ENCODE results near the gene SYT12.
A peak's percentile ranks its signal among the peaks of the same experiment; 100 is the strongest.

Gene SYT12

GRCh38 chr11:67029146-67029545, 6.2 kb downstream of the SYT12 start:
- DNase-seq: no peak

GRCh38 chr11:67030976-67031375, 8.0 kb downstream of the SYT12 start:
- no peak for DNase-seq

GRCh38 chr11:67031791-67032561, 9.0 kb downstream of the SYT12 start:
- no peak for DNase-seq

- no peak for DNase-seq
These were observed 10.1 kb downstream of the SYT12 start for GRCh38 chr11:67032830-67033551.

- DNase-seq: no peak
These were observed 10.8 kb downstream of the SYT12 start for GRCh38 chr11:67033661-67034166.

- DNase-seq: no peak
These were observed 11.4 kb downstream of the SYT12 start for GRCh38 chr11:67034350-67034749.

GRCh38 chr11:67040147-67040546, 17.2 kb downstream of the SYT12 start:
- DNase-seq: no peak

- DNase-seq: no peak
These were observed 18.7 kb downstream of the SYT12 start for GRCh38 chr11:67041602-67042001.

- no peak for DNase-seq
These were observed 20.8 kb downstream of the SYT12 start for GRCh38 chr11:67043572-67044349.

GRCh38 chr11:67044496-67044895, 21.6 kb downstream of the SYT12 start:
- no peak for DNase-seq

- no peak for DNase-seq
These were observed 22.4 kb downstream of the SYT12 start for GRCh38 chr11:67045314-67045713.

GRCh38 chr11:67048515-67049130, 25.7 kb downstream of the SYT12 start:
- no peak for DNase-seq

GRCh38 chr11:67050139-67050538, 27.2 kb downstream of the SYT12 start:
- no peak for DNase-seq

- no peak for DNase-seq
These were observed 28.4 kb downstream of the SYT12 start for GRCh38 chr11:67051180-67051893.

GRCh38 chr11:67051945-67052488, 29.1 kb downstream of the SYT12 start:
- no peak for DNase-seq

- DNase-seq: no peak
These were observed 30.0 kb downstream of the SYT12 start for GRCh38 chr11:67052891-67053290.

GRCh38 chr11:67053896-67054329, 31.0 kb downstream of the SYT12 start:
- DNase-seq: peak; percentile 34

GRCh38 chr11:67054346-67054835, 31.5 kb downstream of the SYT12 start:
- no peak for DNase-seq

- DNase-seq: no peak
These were observed 32.0 kb downstream of the SYT12 start for GRCh38 chr11:67054836-67055523.

GRCh38 chr11:67055812-67056211, 32.9 kb downstream of the SYT12 start:
- no peak for DNase-seq

All from activated CD4-positive, alpha-beta T cell treated with anti-CD3 and anti-CD28 coated beads, Interleukin-2, amount 50 U/mL, for 1 hour (primary cell).